ENCODE data around the gene STK25.

Gene STK25

GRCh38 chr2:241516520-241516965, 8.2 kb upstream of the STK25 start:
- DNase-seq (ENCODE audit: low read depth), result no peak
- no peak for TF ChIP-seq CTCF (conservative IDR thresholded peaks at IDR 0.05; ENCODE audit: low read length)
- H3K4me3 ChIP-seq (ENCODE audit: low read length), result no peak overlapping the region

GRCh38 chr2:241514986-241515737, 6.8 kb upstream of the STK25 start:
- peak; percentile 40 for DNase-seq (ENCODE audit: low read depth)

GRCh38 chr2:241514553-241514952, 6.2 kb upstream of the STK25 start:
- no peak for TF ChIP-seq CTCF (conservative IDR thresholded peaks at IDR 0.05; ENCODE audit: low read length)
- DNase-seq (ENCODE audit: low read depth), result peak; percentile 17
- no peak overlapping the region for H3K4me3 ChIP-seq (ENCODE audit: low read length)

More at GRCh38 chr2:241514986-241515737, 6.8 kb upstream of the STK25 start:
- no peak for TF ChIP-seq CTCF (conservative IDR thresholded peaks at IDR 0.05; ENCODE audit: low read length)
- H3K4me3 ChIP-seq (ENCODE audit: low read length), result no peak overlapping the region

GRCh38 chr2:241511091-241511741, 2.8 kb upstream of the STK25 start:
- no peak for DNase-seq (ENCODE audit: low read depth)
- no peak overlapping the region for H3K4me3 ChIP-seq (ENCODE audit: low read length)
- no peak for TF ChIP-seq CTCF (conservative IDR thresholded peaks at IDR 0.05; ENCODE audit: low read length)

GRCh38 chr2:241509155-241509784, 886 bp upstream of the STK25 start:
- DNase-seq (ENCODE audit: low read depth), result no peak
- TF ChIP-seq CTCF (conservative IDR thresholded peaks at IDR 0.05; ENCODE audit: low read length), result no peak
- H3K4me3 ChIP-seq (ENCODE audit: low read length), result peak overlapping the region; percentile 74

GRCh38 chr2:241507430-241508239, 749 bp downstream of the STK25 start:
- peak; percentile 29 for DNase-seq (ENCODE audit: low read depth)
- TF ChIP-seq CTCF (conservative IDR thresholded peaks at IDR 0.05; ENCODE audit: low read length), result no peak; the same call in 1 of the 2 replicates
- peak overlapping the region; percentile 80 for H3K4me3 ChIP-seq (ENCODE audit: low read length)
